ENCODE data around the gene GRB10. TPM values are rescaled to one million over a fixed set of nuclear protein-coding genes. Genes with fewer than 3 reads are reported as not detected.

Gene GRB10
- total and polyA plus RNA-seq, 3 donors from 2014 or later: 54.0 to 81.9 (median 57.7) TPM

DNA sequence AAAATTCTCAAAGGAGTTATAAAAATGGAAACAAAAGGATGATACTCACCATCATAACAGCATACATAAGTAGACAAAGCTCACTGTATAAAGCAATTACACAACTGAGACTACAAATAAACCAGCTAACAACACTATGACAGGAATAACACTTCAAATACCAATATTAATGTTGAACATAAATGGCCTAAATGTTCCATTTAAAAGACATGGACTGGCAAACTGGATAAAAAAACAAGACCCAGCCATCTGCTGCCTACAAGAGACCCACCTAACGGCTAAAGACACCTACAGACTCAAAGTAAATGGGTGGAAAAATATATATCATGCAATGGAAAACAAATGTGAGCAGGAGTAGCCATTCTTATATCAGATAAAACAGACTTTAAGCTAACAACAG, 148.3 kb downstream of the GRB10 start:
- intact Hi-C loops (cut with DNase I; ENCODE audit: low total_unique reads): loop anchor here (10.0 kb wide), 1 partner anchor 170 kb away; no protein-coding TSS in a partner anchor
- H3K9me3 ChIP-seq: no peaks in the 10 kb centered on the region
- H3K4me3 ChIP-seq: no peak overlapping the region
- no peak for TF ChIP-seq POLR2A (IDR thresholded peaks at IDR 0.05)
- TF ChIP-seq, protein P1, sequence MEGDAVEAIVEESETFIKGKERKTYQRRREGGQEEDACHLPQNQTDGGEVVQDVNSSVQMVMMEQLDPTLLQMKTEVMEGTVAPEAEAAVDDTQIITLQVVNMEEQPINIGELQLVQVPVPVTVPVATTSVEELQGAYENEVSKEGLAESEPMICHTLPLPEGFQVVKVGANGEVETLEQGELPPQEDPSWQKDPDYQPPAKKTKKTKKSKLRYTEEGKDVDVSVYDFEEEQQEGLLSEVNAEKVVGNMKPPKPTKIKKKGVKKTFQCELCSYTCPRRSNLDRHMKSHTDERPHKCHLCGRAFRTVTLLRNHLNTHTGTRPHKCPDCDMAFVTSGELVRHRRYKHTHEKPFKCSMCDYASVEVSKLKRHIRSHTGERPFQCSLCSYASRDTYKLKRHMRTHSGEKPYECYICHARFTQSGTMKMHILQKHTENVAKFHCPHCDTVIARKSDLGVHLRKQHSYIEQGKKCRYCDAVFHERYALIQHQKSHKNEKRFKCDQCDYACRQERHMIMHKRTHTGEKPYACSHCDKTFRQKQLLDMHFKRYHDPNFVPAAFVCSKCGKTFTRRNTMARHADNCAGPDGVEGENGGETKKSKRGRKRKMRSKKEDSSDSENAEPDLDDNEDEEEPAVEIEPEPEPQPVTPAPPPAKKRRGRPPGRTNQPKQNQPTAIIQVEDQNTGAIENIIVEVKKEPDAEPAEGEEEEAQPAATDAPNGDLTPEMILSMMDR (IDR thresholded peaks at IDR 0.05): no peak
- H3K27ac ChIP-seq: no peak overlapping the region
- DNase-seq: no peak
- H3K36me3 ChIP-seq (ENCODE audit: low read depth, missing control alignments): no peaks in the 10 kb centered on the region
- no peaks in the 10 kb centered on the region for H3K27me3 ChIP-seq
- no peaks in the 10 kb centered on the region for H3K4me1 ChIP-seq
- WGBS, 2 donors: 93 to 94% methylated on average over 1 of the region's 1 CpG

- Histone ChIP-seq H3K27me3 (no peaks in the 10 kb centered on the region), H3K27ac (no peak overlapping the region), H3K9me3 (no peaks in the 10 kb centered on the region), H3K4me3 (no peak overlapping the region), H3K36me3 (ENCODE audit: low read depth, missing control alignments) (no peaks in the 10 kb centered on the region), H3K4me1 (no peaks in the 10 kb centered on the region)
- intact Hi-C loops (cut with DNase I; ENCODE audit: low total_unique reads): loop anchor here (10.0 kb wide), 1 partner anchor 169 kb away; no protein-coding TSS in a partner anchor
- no peak for TF ChIP-seq POLR2A (IDR thresholded peaks at IDR 0.05)
- TF ChIP-seq, protein P1 (IDR thresholded peaks at IDR 0.05): no peak
- DNase-seq: no peak
- WGBS, 2 donors: 90 to 94% methylated on average over 1 of the region's 1 CpG
Measured at GRCh38 chr7:50633414-50633710, 149.3 kb downstream of the GRB10 start.

DNA sequence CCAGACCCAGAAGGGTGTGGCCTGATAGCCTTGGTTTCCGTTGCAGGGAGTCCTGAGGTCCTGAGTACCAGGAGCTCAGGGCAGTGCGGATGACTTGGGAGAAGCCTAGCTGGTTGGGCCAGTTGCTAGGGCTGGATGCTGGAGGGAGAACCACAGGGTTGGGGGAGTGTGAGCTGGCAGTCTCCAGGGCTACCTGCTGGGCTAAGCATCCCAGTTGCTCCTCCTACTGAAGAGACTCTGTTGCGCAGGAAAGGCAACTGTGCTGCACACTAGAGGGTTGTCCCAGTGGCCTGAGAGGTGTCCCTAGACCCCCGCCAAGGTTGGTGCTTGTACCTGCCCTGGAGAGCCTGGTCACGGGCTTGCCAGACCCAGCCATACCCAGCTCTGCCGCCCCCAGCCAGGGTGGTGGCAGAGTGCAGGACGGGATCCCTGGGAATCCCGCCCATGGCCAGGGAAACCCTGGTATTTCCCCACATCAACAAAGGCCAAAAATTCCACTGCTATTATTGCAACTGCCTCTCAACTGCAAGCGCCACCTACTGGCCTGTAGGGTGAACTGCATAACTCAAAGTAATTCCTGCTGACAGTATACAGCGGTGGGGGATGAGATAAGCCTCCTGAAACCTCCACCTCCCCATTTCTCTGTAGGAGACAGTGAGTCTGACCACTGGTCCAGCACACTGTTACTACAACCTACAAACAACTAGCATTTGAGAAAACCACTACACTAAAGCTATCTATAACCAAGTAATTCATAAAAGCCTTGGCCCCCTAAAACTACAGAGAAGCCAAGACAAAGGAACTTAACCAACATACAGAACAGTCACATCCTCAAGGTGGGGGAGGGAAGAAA, 149.9 kb downstream of the GRB10 start:
- WGBS, 2 donors: 74% methylated on average over 3 to 10 of the region's 10 CpGs
- no peaks in the 10 kb centered on the region for H3K4me1 ChIP-seq
- intact Hi-C loops (cut with DNase I; ENCODE audit: low total_unique reads): loop anchor here (10.0 kb wide), 1 partner anchor 168 kb away; no protein-coding TSS in a partner anchor
- no peak overlapping the region for H3K27ac ChIP-seq
- TF ChIP-seq, protein P1 (IDR thresholded peaks at IDR 0.05): peak; percentile 54 to 74 (median 72)
- TF ChIP-seq POLR2A (IDR thresholded peaks at IDR 0.05): no peak
- no peaks in the 10 kb centered on the region for H3K9me3 ChIP-seq
- no peaks in the 10 kb centered on the region for H3K27me3 ChIP-seq
- peak; percentile 59 for DNase-seq
- H3K4me3 ChIP-seq: no peak overlapping the region
- no peaks in the 10 kb centered on the region for H3K36me3 ChIP-seq (ENCODE audit: low read depth, missing control alignments)

DNA sequence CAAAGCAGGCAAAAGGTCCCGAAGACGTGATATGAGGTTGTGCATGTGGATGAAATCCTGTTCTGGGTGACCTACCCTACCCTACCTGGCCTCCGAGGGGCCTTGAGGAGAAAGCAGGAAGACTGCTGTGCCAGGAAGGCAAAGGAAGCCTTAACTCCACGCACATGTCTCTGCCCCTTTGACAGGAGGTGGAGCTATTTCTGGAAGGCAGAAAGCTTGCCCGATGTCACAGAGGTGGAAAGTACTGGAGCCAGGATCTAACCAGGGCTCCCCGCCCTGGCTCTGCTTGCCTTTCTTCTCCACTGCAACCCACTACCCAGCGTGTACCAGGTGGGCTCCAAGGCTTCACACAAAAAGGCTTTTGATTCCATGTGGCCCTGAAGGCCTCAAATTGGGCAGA, 151.1 kb downstream of the GRB10 start:
- H3K36me3 ChIP-seq (ENCODE audit: low read depth, missing control alignments): no peaks in the 10 kb centered on the region
- H3K4me3 ChIP-seq: no peak overlapping the region
- H3K27me3 ChIP-seq: no peaks in the 10 kb centered on the region
- no peak for DNase-seq
- TF ChIP-seq, protein P1 (IDR thresholded peaks at IDR 0.05): no peak
- TF ChIP-seq POLR2A (IDR thresholded peaks at IDR 0.05): no peak
- H3K4me1 ChIP-seq: no peaks in the 10 kb centered on the region
- no peaks in the 10 kb centered on the region for H3K9me3 ChIP-seq
- intact Hi-C loops (cut with DNase I; ENCODE audit: low total_unique reads): loop anchor here (10.0 kb wide), 1 partner anchor 167 kb away; no protein-coding TSS in a partner anchor
- H3K27ac ChIP-seq: no peak overlapping the region
- 89 to 95% methylated on average over 7 of the region's 7 CpGs for WGBS, 2 donors

Data from testis (tissue), 3 donors.